GM21529 (cell line): Measurements from ENCODE around the gene SMARCA4.
"Not testable (repeated sequence)": the region's sequence is repeated elsewhere in the genome, so short reads cannot be mapped to it uniquely, and the experiment has no call there.

Experiments
- ATAC-seq: cut with Tn5 transposase; IDR thresholded peaks from one replicate; pipeline ENCODE4 v1.9.1; 2021; ENCODE audit not compliant: unreplicated experiment

Gene SMARCA4

DNA sequence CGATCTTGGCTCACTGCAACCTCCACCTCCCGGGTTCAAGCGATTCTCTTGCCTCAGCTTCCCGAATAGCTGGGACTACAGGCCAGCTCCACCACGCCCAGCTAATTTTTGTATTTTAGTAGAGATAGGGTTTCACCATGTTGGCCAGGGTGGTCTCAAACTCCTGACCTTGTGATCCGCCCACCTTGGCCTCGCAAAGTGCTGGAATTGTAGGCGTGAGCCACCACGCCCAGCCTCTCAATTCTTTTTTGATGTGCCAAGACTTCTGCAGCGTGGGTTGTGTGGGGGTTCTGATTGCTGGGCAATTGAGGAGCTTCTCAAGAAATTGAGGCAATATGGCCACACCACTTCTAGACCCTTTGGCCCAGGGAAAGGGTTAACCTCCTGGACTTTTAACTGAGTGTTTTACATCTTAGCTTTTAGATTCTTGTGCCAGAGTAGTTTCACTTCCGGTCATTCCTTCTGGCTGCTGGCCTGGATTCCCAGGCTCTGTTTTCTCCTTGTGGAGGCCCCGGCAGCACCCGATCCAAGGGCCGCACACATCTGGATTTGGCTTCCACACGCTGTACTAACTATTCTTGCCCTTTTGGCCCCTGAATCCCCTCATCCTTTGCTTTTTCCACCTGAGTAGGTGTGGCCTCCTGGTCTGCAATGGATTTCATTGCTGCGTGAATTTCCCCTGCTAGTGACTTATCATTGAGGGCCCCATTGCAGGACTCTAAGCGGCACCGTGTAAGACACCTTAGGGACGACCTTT lies 14.7 kb downstream of the SMARCA4 start:
- no peak for ATAC-seq

- no peak for ATAC-seq
Observed at GRCh38 chr19:10976131-10976892, 15.5 kb downstream of the SMARCA4 start.

- ATAC-seq, result no peak
Observed at GRCh38 chr19:10977742-10978092, 16.9 kb downstream of the SMARCA4 start.

DNA sequence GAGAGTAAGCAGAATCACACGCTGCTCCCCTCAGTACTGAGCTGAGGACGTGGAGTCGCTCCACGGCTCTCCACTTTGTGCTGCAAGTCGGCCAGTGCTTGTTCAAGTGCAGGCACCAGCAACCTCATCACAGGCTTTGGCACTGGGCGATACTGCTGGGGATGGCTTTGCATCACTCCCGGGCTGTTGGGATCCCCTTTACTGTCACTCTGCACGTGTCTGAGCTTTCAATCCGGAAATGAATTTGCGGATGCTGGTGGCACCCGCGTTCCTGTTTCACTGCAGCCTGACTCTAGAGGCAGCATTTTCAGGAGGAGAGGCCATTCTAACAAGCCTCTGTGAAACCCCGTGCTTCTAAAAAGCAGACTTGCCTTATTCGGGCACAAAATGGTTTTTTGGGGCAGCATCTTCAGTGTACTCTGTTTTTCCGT lies 19.1 kb downstream of the SMARCA4 start:
- no peak for ATAC-seq

DNA sequence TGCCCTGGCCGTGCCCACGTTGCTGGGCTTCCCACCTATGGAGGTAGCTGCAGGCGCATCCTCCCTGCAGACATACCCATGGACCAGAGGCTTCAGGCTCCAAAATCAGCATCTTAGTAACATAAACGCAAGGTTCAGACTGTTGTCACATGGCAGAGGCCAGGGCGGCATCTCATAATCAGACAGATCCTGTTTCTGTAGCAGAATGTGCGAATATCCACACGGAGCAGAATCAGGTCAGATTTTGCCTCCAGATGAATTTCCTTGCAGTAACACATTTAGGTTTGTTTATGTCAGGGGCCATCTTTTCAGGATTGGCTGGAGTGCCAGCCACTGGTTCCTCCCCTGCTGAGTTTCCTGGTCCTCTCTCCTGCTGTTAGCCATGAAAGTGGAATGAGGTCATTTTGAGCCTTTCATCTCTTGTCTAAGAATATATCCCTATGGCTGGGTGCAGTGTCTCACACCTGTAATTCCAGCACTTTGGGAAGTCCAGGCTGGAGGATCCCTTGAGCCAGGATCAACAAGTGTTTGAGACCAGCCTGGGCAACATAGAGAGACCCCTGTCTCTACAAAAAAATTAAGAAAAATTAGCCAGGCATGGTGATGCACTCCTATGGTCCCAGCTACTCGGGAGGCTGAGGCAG lies 20.5 kb downstream of the SMARCA4 start:
- no peak for ATAC-seq

DNA sequence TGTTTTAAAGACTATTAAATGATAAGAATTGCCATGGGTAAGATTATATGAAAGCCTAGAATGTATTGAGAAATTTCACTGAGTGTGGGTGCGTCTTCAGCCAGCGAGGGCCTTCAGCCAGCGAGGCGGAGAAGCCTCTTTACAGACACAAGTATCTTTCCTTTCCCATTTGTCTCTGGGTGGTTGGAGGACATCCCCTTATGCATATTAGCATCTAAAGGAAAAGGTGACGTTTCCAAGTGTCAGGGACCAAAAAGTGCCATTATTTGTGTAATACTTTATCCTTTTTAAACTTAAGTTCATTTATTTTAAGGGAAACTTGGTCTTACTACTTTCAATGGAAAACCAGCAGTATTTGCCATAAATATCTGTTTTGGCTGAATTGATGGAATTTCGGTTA lies 22.2 kb downstream of the SMARCA4 start:
- ATAC-seq, result no peak

DNA sequence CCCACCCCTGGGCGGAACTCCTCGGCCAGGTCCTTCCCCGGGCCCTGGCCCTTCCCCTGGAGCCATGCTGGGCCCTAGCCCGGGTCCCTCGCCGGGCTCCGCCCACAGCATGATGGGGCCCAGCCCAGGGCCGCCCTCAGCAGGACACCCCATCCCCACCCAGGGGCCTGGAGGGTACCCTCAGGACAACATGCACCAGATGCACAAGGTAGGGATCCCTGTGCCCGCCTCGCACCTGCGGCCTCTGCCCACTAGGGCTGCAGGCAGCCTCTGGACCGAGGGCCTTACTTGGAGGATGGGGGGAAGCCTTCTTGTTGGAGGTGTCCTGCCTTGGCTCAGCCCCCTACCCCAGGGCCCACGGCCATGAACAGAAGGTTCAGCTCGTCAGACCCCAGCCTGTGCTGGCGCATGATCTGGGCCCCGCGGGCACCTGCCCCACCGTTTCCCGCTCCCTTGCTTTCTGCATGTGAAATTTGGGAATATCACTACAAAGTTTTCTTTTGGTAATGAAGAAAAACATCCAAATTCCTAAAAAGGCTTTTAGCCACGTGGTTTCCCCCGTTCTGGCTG lies 23.4 kb downstream of the SMARCA4 start:
- no peak for ATAC-seq

- no peak for ATAC-seq
Observed at GRCh38 chr19:10985502-10985901, 24.7 kb downstream of the SMARCA4 start.

- ATAC-seq, result no peak
Observed at GRCh38 chr19:10986301-10987127, 25.7 kb downstream of the SMARCA4 start.

GRCh38 chr19:10987571-10988297 lies 26.9 kb downstream of the SMARCA4 start:
- no peak for ATAC-seq

DNA sequence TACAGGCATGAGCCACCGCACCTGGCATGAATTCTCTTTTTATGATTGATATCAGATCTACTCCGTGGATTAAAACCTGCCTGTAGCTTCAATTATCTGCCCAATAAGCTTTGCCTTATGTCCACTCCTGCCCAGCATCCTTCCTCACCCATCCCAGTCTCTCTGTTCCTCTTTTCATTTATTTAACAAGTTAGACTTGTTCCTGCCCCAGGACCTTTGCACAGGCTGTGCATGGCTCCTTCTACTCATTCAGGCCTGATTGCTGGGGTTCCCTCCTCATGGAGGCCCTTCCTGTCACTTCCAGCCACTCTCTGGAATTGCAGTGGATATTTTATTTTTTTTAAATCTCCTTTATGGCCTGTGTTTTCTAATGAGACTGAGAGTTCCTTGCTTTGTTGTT lies 27.6 kb downstream of the SMARCA4 start:
- no peak for ATAC-seq

DNA sequence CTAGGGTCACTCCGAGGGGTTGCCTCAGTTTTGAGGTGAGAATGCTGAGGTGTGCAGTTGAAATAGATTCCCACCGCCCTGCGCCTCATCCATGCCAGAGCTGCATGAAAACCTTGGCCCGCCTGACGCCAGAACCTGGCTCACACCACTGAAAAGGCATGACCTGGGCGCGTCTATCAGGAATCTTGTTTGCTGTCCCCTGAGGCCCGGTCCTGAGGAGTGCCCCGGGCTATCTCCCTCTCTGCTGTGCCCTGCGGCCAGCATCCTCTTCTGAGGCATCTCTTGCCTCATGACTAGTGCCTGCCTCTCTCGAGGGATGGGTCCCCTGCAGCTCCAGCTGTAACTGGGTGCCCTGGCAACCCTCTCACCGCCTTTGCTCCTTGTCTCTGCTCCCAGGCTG lies 28.1 kb downstream of the SMARCA4 start:
- no peak for ATAC-seq

GRCh38 chr19:10991076-10991475 lies 30.2 kb downstream of the SMARCA4 start:
- ATAC-seq, result no peak

GRCh38 chr19:10991521-10992081 lies 30.8 kb downstream of the SMARCA4 start:
- ATAC-seq, result no peak

- ATAC-seq, result not testable (repeated sequence)
Observed at GRCh38 chr19:10992174-10992573, 31.3 kb downstream of the SMARCA4 start.

GRCh38 chr19:10995926-10996600 lies 35.2 kb downstream of the SMARCA4 start:
- no peak for ATAC-seq

DNA sequence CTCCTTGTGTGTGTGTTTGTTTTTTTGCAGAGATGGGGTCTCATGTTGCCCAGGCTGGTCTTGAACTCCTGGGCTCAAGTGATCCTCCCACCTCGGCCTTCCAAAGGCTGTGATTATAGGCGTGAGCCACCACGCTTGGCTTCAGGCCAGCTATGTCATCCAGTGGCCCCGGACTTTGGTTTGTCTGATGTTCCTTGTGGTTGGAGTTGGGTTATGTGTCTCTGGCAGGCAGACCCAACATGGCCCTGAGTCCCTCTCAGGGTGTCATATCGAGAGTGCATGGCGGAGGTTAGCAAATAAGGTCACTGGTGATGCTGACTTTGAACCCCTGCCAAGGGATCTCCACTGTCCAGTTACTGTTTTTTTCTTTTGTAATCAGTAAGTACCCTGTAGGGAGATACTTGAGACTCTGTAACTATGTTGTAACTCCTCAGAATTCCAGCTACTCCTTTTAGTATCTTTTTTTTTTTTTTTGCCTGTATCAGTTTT lies 37.3 kb downstream of the SMARCA4 start:
- no peak for ATAC-seq

DNA sequence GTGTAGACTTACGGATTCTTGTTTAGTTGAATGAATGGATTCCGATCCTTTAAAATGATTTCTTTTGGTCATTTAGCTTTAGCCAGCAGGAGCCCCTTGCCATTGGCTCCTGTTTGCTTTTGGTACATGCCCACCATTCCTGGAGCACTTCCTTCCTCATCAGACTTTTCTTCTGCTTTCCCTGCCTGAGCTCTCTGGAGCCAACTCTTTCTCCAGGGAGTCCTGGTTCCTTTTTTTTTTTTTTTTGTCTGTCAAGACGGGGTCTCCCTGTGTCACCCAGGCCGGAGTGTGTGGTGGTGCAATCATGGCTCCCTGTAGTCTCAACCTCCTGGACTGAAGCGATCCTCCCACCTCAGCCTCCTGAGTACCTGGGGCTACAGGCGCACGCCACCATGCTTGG lies 37.8 kb downstream of the SMARCA4 start:
- ATAC-seq, result no peak

- ATAC-seq, result no peak
Observed at GRCh38 chr19:11005521-11005920, 44.7 kb downstream of the SMARCA4 start.
